ENCODE measurements around the gene WFS1.

The WFS1 gene

GRCh38 chr4:6230502-6230785 lies 39.2 kb upstream of the WFS1 start:
- Histone ChIP-seq H2AFZ (ENCODE audit: low read length) (no peak overlapping the region), H3K36me3 (ENCODE audit: insufficient read depth, low read length) (no peaks in the 10 kb centered on the region), H3K9ac (ENCODE audit: low read depth, low read length, poor library complexity, severe bottlenecking) (no peak overlapping the region), H3K4me2 (ENCODE audit: low read depth, low read length, poor library complexity, severe bottlenecking) (no peak overlapping the region), H3K27me3 (ENCODE audit: insufficient read depth, low read length, poor library complexity, severe bottlenecking) (no peaks in the 10 kb centered on the region), H3K9me3 (ENCODE audit: insufficient read depth, low read depth, low read length) (no peaks in the 10 kb centered on the region), H3F3A (ENCODE audit: low read depth) (no peaks in the 10 kb centered on the region), H4K20me1 (ENCODE audit: insufficient read depth, low read length, poor library complexity, severe bottlenecking) (no peaks in the 10 kb centered on the region), H3K9me2 (replicated peaks; ENCODE audit: low read depth, low read length) (no peaks in the 10 kb centered on the region), H3K4me1 (ENCODE audit: insufficient read depth, low read length, poor library complexity, severe bottlenecking) (peaks cover 13% of the 10 kb centered on the region), H3K4me3 (ENCODE audit: low read length, poor library complexity, severe bottlenecking) (no peak overlapping the region), H3K79me2 (ENCODE audit: insufficient read depth, low read length) (no peaks in the 10 kb centered on the region)
- TF ChIP-seq EZH2phosphoT487 (IDR thresholded peaks at IDR 0.05; ENCODE audit: borderline replicate concordance): no peak
- TF ChIP-seq, protein P1, sequence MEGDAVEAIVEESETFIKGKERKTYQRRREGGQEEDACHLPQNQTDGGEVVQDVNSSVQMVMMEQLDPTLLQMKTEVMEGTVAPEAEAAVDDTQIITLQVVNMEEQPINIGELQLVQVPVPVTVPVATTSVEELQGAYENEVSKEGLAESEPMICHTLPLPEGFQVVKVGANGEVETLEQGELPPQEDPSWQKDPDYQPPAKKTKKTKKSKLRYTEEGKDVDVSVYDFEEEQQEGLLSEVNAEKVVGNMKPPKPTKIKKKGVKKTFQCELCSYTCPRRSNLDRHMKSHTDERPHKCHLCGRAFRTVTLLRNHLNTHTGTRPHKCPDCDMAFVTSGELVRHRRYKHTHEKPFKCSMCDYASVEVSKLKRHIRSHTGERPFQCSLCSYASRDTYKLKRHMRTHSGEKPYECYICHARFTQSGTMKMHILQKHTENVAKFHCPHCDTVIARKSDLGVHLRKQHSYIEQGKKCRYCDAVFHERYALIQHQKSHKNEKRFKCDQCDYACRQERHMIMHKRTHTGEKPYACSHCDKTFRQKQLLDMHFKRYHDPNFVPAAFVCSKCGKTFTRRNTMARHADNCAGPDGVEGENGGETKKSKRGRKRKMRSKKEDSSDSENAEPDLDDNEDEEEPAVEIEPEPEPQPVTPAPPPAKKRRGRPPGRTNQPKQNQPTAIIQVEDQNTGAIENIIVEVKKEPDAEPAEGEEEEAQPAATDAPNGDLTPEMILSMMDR (conservative IDR thresholded peaks at IDR 0.05; ENCODE audit: low read length): no peak

- no peak overlapping the region for H3K4me3 ChIP-seq (ENCODE audit: low read length, poor library complexity, severe bottlenecking)
- H3F3A ChIP-seq (ENCODE audit: low read depth): no peaks in the 10 kb centered on the region
- no peaks in the 10 kb centered on the region for H3K79me2 ChIP-seq (ENCODE audit: insufficient read depth, low read length)
- H3K4me2 ChIP-seq (ENCODE audit: low read depth, low read length, poor library complexity, severe bottlenecking): no peak overlapping the region
- no peaks in the 10 kb centered on the region for H4K20me1 ChIP-seq (ENCODE audit: insufficient read depth, low read length, poor library complexity, severe bottlenecking)
- no peaks in the 10 kb centered on the region for H3K9me3 ChIP-seq (ENCODE audit: insufficient read depth, low read depth, low read length)
- H3K36me3 ChIP-seq (ENCODE audit: insufficient read depth, low read length): no peaks in the 10 kb centered on the region
- peaks cover 17% of the 10 kb centered on the region for H3K4me1 ChIP-seq (ENCODE audit: insufficient read depth, low read length, poor library complexity, severe bottlenecking)
- H3K9me2 ChIP-seq (replicated peaks; ENCODE audit: low read depth, low read length): no peaks in the 10 kb centered on the region
- TF ChIP-seq, protein P1 (conservative IDR thresholded peaks at IDR 0.05; ENCODE audit: low read length): no peak
- TF ChIP-seq EZH2phosphoT487 (IDR thresholded peaks at IDR 0.05; ENCODE audit: borderline replicate concordance): no peak
- H3K9ac ChIP-seq (ENCODE audit: low read depth, low read length, poor library complexity, severe bottlenecking): no peak overlapping the region
- H2AFZ ChIP-seq (ENCODE audit: low read length): no peak overlapping the region
- no peaks in the 10 kb centered on the region for H3K27me3 ChIP-seq (ENCODE audit: insufficient read depth, low read length, poor library complexity, severe bottlenecking)
Measured at GRCh38 chr4:6230827-6231662, 38.6 kb upstream of the WFS1 start.

GRCh38 chr4:6231663-6232165 lies 37.9 kb upstream of the WFS1 start:
- no peaks in the 10 kb centered on the region for H3K9me2 ChIP-seq (replicated peaks; ENCODE audit: low read depth, low read length)
- H3K4me3 ChIP-seq (ENCODE audit: low read length, poor library complexity, severe bottlenecking): no peak overlapping the region
- H3F3A ChIP-seq (ENCODE audit: low read depth): no peaks in the 10 kb centered on the region
- H2AFZ ChIP-seq (ENCODE audit: low read length): no peak overlapping the region
- H3K9me3 ChIP-seq (ENCODE audit: insufficient read depth, low read depth, low read length): no peaks in the 10 kb centered on the region
- TF ChIP-seq, protein P1 (conservative IDR thresholded peaks at IDR 0.05; ENCODE audit: low read length): no peak
- no peak for TF ChIP-seq EZH2phosphoT487 (IDR thresholded peaks at IDR 0.05; ENCODE audit: borderline replicate concordance)
- no peak overlapping the region for H3K4me2 ChIP-seq (ENCODE audit: low read depth, low read length, poor library complexity, severe bottlenecking)
- no peak overlapping the region for H3K9ac ChIP-seq (ENCODE audit: low read depth, low read length, poor library complexity, severe bottlenecking)
- no peaks in the 10 kb centered on the region for H3K27me3 ChIP-seq (ENCODE audit: insufficient read depth, low read length, poor library complexity, severe bottlenecking)
- no peaks in the 10 kb centered on the region for H3K36me3 ChIP-seq (ENCODE audit: insufficient read depth, low read length)
- H3K79me2 ChIP-seq (ENCODE audit: insufficient read depth, low read length): no peaks in the 10 kb centered on the region
- no peaks in the 10 kb centered on the region for H4K20me1 ChIP-seq (ENCODE audit: insufficient read depth, low read length, poor library complexity, severe bottlenecking)
- H3K4me1 ChIP-seq (ENCODE audit: insufficient read depth, low read length, poor library complexity, severe bottlenecking): peaks cover 17% of the 10 kb centered on the region

Data from Loucy (cell line).